Tibial nerve (tissue), 4 donors: ENCODE data around the gene DHX36. TPM values are rescaled to one million over a fixed set of nuclear protein-coding genes. Genes with fewer than 3 reads are reported as not detected.

Experiments
- DNase-seq, 2 donors: peaks; one replicate each; pipeline ENCODE4 v3.0.0-alpha.2; 2019; ENCODE audit warnings: low spot score in 2 of 2
- H3K27ac ChIP-seq, 4 donors: fragments of 200-600 bp; sonication (generic) in 3 of 4; one replicate each; pipeline ENCODE4 v1.5.1; 2017 to 2019; ENCODE audit warnings: mild to moderate bottlenecking in 1 of 4
- H3K27me3 ChIP-seq, 2 donors: fragments of 200-600 bp; sonication (generic) in 1 of 2; one replicate each; pipeline versions ENCODE4 v1.5.1 to v1.6.0; 2017 to 2019
- H3K36me3 ChIP-seq, 3 donors: fragments of 200-600 bp; sonication (generic); one replicate each; pipeline ENCODE4 v1.5.1; 2018 to 2019
- H3K4me1 ChIP-seq, 4 donors: fragments of 200-600 bp; sonication (generic) in 3 of 4; one replicate each; pipeline ENCODE4 v1.5.1; 2017 to 2019
- H3K4me3 ChIP-seq, 4 donors: fragments of 200-600 bp; sonication (generic) in 3 of 4; one replicate each; pipeline ENCODE4 v1.5.1; 2017 to 2019; ENCODE audit warnings: mild to moderate bottlenecking in 1 of 4, moderate library complexity in 1 of 4
- H3K9me3 ChIP-seq, 4 donors: fragments of 200-600 bp; sonication (generic) in 3 of 4; one replicate each; pipeline ENCODE4 v1.5.1; 2017 to 2019
- EP300 ChIP-seq, 2 donors: sonication (generic); formaldehyde crosslinking; IDR thresholded peaks; one replicate each; pipeline ENCODE4 v1.6.1; 2017; ENCODE audit warnings: antibody characterized with exemption in 2 of 2, mild to moderate bottlenecking in 1 of 2
- POLR2A ChIP-seq, 2 donors: fragments of 450-650 bp; IDR thresholded peaks; one replicate each; pipeline ENCODE4 v1.6.1; 2017; ENCODE audit warnings: antibody characterized with exemption in 2 of 2, mild to moderate bottlenecking in 2 of 2, moderate library complexity in 2 of 2
- WGBS, 2 donors: methylation state at CpG; one replicate each; pipeline ENCODE4 v1.1.5; 2018; 5-methylcytosine and 5-hydroxymethylcytosine counted together
- total RNA-seq, 4 donors: library from RNA; depleted of rRNA; stranded (reverse); fragments of >200 nt; gene quantifications; one replicate each; pipeline ENCODE4 v1.1.0, GENCODE V29; 2016
- TF ChIP-seq, protein P1 (sequence below), 5 experiments: fragments of 200-600 bp in 3 of 5; fragments of 450-650 bp in 2 of 5; sonication (generic) in 3 of 5; IDR thresholded peaks; one replicate each; pipeline ENCODE4 v1.5.1; 2016 to 2019; ENCODE audit warnings: antibody characterized with exemption in 5 of 5, mild to moderate bottlenecking in 3 of 5, moderate library complexity in 2 of 5

Gene DHX36
- total RNA-seq, 4 donors from 2014 or later = 60.6 to 73.5 (median 64.5) TPM

DNA sequence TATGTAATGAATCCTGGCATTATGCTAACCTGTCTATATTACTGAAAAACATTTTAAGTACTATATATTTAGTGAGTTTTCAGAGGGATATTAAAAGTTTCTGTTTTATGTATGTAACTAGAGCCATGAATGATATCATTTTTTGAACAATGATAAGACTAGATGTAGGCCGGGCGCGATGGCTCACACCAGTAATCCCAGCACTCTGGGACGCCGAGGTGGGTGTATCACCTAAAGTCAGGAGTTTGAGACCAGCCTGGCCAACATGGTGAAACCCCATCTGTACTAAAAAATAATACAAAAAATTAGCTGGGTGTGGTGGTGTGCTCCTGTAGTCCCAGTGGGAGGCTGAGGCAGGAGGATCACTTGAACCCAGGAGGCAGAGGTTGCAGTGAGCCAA lies 34.1 kb downstream of the DHX36 start:
- Histone ChIP-seq H3K27me3 (no peaks in the 10 kb centered on the region), H3K9me3 (no peaks in the 10 kb centered on the region), H3K4me1 (peaks cover 0 to 3% (median 0%) of the 10 kb centered on the region in 4 donors), H3K36me3 (peaks cover 0 to 89% (median 16%) of the 10 kb centered on the region in 3 donors), H3K27ac (no peak overlapping the region), H3K4me3 (no peak overlapping the region)
- DNase-seq = no peak
- no peak for TF ChIP-seq EP300 (IDR thresholded peaks at IDR 0.05)
- TF ChIP-seq POLR2A (IDR thresholded peaks at IDR 0.05) = no peak
- TF ChIP-seq, protein P1, sequence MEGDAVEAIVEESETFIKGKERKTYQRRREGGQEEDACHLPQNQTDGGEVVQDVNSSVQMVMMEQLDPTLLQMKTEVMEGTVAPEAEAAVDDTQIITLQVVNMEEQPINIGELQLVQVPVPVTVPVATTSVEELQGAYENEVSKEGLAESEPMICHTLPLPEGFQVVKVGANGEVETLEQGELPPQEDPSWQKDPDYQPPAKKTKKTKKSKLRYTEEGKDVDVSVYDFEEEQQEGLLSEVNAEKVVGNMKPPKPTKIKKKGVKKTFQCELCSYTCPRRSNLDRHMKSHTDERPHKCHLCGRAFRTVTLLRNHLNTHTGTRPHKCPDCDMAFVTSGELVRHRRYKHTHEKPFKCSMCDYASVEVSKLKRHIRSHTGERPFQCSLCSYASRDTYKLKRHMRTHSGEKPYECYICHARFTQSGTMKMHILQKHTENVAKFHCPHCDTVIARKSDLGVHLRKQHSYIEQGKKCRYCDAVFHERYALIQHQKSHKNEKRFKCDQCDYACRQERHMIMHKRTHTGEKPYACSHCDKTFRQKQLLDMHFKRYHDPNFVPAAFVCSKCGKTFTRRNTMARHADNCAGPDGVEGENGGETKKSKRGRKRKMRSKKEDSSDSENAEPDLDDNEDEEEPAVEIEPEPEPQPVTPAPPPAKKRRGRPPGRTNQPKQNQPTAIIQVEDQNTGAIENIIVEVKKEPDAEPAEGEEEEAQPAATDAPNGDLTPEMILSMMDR (IDR thresholded peaks at IDR 0.05) = no peak
- WGBS, 2 donors = 97 to 100% methylated on average over 5 of the region's 5 CpGs

DNA sequence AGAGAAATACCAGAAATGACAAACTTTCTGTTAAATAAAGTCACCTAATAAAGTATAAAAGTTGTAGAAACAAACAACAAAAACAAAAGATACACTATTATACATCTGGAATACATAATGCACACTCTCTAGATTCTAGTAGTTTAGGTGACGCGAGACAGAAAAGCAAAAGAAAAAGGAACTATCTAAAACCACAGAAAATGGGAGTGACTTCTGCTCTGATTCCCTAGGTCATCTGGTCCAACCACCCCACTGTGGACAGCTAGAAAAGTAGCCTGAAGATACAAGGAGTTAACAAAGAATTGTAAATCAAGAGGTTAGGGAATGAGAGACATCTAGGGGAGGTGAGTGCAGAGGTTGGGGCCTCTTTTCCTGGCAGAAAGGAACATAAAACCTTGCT lies 39.1 kb downstream of the DHX36 start:
- DNase-seq = no peak
- TF ChIP-seq EP300 (IDR thresholded peaks at IDR 0.05) = no peak
- TF ChIP-seq, protein P1 (IDR thresholded peaks at IDR 0.05) = no peak
- H3K4me1 ChIP-seq = peaks cover 0 to 13% (median 0%) of the 10 kb centered on the region in 4 donors
- no peaks in the 10 kb centered on the region for H3K9me3 ChIP-seq
- WGBS, 2 donors = 75 to 76% methylated on average over 2 of the region's 2 CpGs
- H3K36me3 ChIP-seq = peaks cover 2 to 82% (median 14%) of the 10 kb centered on the region in 3 donors
- H3K27ac ChIP-seq = no peak overlapping the region
- no peaks in the 10 kb centered on the region for H3K27me3 ChIP-seq
- H3K4me3 ChIP-seq = no peak overlapping the region

DNA sequence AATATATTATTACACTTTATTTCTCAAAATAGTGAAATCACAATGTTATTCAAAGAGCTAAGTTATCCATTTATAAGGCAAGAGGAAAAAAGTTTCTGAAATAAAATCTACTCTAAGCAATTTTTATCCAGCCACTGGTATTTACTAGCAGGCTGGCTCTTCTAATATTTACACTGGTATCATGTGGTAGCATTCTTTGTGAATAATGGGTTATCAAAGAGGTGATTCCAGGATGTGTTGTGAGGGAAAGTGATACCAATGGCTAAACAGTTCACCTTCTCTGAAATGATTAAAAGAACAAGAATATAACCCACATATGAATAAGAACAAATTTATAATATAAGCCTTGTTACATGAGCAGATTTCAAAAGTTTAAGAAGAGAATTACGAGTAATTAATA lies 44.1 kb downstream of the DHX36 start:
- Histone ChIP-seq H3K36me3 (peaks cover 2 to 86% (median 17%) of the 10 kb centered on the region in 3 donors), H3K9me3 (no peaks in the 10 kb centered on the region), H3K4me3 (no peak overlapping the region), H3K27me3 (no peaks in the 10 kb centered on the region), H3K4me1 (peaks cover 0 to 18% (median 0%) of the 10 kb centered on the region in 4 donors), H3K27ac (no peak overlapping the region)
- no peak for DNase-seq
- TF ChIP-seq, protein P1 (IDR thresholded peaks at IDR 0.05) = no peak
- 98 to 100% methylated on average over 1 of the region's 1 CpG for WGBS, 2 donors

DNA sequence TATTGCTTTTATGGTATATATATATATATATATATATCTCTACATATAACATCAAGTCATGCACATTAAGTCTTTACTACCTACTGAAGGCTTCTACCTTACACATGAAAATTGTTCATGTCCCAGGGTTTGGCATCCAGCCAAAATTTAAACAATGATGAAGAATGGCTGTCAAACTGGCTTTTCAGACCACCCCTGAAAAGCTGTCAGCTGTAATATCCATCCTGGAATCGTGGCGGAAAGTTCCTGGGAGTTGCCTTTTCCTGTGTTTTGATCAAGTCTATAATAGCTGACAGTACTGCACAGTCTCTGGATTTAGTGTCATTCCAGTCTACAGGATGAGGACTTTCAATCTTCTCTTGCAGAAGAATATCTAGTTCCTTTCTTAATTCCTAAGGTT lies 48.3 kb downstream of the DHX36 start:
- TF ChIP-seq EP300 (IDR thresholded peaks at IDR 0.05) (no peak), POLR2A (IDR thresholded peaks at IDR 0.05) (no peak)
- TF ChIP-seq, protein P1 (IDR thresholded peaks at IDR 0.05) = no peak
- no peak overlapping the region for H3K27ac ChIP-seq
- H3K27me3 ChIP-seq = no peaks in the 10 kb centered on the region
- H3K9me3 ChIP-seq = no peaks in the 10 kb centered on the region
- DNase-seq = no peak
- H3K4me3 ChIP-seq = no peak overlapping the region
- 76 to 86% methylated on average over 2 of the region's 2 CpGs for WGBS, 2 donors
- peaks cover 0 to 88% (median 7%) of the 10 kb centered on the region in 3 donors for H3K36me3 ChIP-seq
- peaks cover 0 to 15% (median 0%) of the 10 kb centered on the region in 4 donors for H3K4me1 ChIP-seq

DNA sequence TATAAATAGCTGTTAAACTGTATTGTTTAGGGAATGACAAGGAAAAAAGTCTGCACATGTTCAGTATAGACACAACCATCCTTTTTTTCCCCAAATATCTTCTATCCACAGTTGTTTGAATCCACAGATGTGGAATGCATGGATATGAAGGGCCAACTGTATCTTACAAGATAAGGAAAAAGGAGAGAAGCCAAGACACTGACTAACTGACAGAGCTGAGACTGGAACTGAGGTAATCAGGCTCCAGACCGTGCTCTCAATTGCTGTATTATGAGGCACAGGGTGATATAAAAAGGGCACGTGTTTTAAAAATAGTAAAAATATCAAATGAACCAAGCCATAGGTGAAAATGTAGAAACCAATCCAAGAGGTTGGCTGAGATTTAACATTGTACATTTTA lies 49.0 kb downstream of the DHX36 start:
- H3K27me3 ChIP-seq = no peaks in the 10 kb centered on the region
- peaks cover 0 to 87% (median 7%) of the 10 kb centered on the region in 3 donors for H3K36me3 ChIP-seq
- 89 to 92% methylated on average over 2 of the region's 2 CpGs for WGBS, 2 donors
- TF ChIP-seq, protein P1 (IDR thresholded peaks at IDR 0.05) = no peak
- TF ChIP-seq EP300 (IDR thresholded peaks at IDR 0.05) (no peak), POLR2A (IDR thresholded peaks at IDR 0.05) (no peak)
- H3K9me3 ChIP-seq = no peaks in the 10 kb centered on the region
- no peak for DNase-seq
- H3K27ac ChIP-seq = no peak overlapping the region
- H3K4me3 ChIP-seq = no peak overlapping the region
- peaks cover 0 to 8% (median 0%) of the 10 kb centered on the region in 4 donors for H3K4me1 ChIP-seq
